Liver (tissue), 3 donors: Measurements from ENCODE around the gene PARD6G.

Source experiments
- EGR1 ChIP-seq, 2 donors: IDR thresholded peaks; 2 replicates each; pipeline ENCODE4 v1.6.1; 2016 to 2018; ENCODE audit warnings: antibody characterized with exemption in 2 of 2, low read depth in 2 of 2
- FOXA1 ChIP-seq: IDR thresholded peaks from 2 replicates; pipeline ENCODE4 v1.6.1; 2016; ENCODE audit warnings: antibody characterized with exemption
- GABPA ChIP-seq, 2 donors: IDR thresholded peaks in 1 of 2; conservative IDR thresholded peaks in 1 of 2; 2 replicates each; pipeline ENCODE4 v1.6.1; 2016; ENCODE audit warnings: antibody characterized with exemption in 2 of 2, mild to moderate bottlenecking in 1 of 2, moderate library complexity in 1 of 2
- JUND ChIP-seq, 2 donors: IDR thresholded peaks; 2 replicates each; pipeline ENCODE4 v1.6.1; 2016; ENCODE audit warnings: antibody characterized with exemption in 2 of 2
- RAD21 ChIP-seq, 2 donors: IDR thresholded peaks; 2 replicates each; pipeline ENCODE4 v1.6.1; 2016; ENCODE audit warnings: antibody characterized with exemption in 2 of 2, mild to moderate bottlenecking in 2 of 2
- REST ChIP-seq: IDR thresholded peaks from 2 replicates; pipeline ENCODE4 v1.6.1; 2016; ENCODE audit warnings: antibody characterized with exemption, mild to moderate bottlenecking
- SP1 ChIP-seq: IDR thresholded peaks from 2 replicates; pipeline ENCODE4 v1.6.1; 2018; ENCODE audit warnings: antibody characterized with exemption, mild to moderate bottlenecking
- TAF1 ChIP-seq: conservative IDR thresholded peaks from 2 replicates; pipeline ENCODE4 v1.6.1; 2016; ENCODE audit warnings: antibody characterized with exemption, mild to moderate bottlenecking
- YY1 ChIP-seq: IDR thresholded peaks from 2 replicates; pipeline ENCODE4 v1.6.1; 2016; ENCODE audit warnings: antibody characterized with exemption, mild to moderate bottlenecking
- TF ChIP-seq, protein P1 (sequence below): fragments of 150-350 bp; IDR thresholded peaks from 2 replicates; pipeline ENCODE4 v1.5.1; 2017; ENCODE audit warnings: improper control_type of control experiment, low read depth, low read length; ENCODE audit not compliant: missing input control
- TF ChIP-seq, protein P2 (sequence below): IDR thresholded peaks from 2 replicates; pipeline ENCODE4 v1.6.1; 2016; ENCODE audit warnings: antibody characterized with exemption
- donor health status: healthy.
- donor health status: healthy.

- TF ChIP-seq, protein P1, sequence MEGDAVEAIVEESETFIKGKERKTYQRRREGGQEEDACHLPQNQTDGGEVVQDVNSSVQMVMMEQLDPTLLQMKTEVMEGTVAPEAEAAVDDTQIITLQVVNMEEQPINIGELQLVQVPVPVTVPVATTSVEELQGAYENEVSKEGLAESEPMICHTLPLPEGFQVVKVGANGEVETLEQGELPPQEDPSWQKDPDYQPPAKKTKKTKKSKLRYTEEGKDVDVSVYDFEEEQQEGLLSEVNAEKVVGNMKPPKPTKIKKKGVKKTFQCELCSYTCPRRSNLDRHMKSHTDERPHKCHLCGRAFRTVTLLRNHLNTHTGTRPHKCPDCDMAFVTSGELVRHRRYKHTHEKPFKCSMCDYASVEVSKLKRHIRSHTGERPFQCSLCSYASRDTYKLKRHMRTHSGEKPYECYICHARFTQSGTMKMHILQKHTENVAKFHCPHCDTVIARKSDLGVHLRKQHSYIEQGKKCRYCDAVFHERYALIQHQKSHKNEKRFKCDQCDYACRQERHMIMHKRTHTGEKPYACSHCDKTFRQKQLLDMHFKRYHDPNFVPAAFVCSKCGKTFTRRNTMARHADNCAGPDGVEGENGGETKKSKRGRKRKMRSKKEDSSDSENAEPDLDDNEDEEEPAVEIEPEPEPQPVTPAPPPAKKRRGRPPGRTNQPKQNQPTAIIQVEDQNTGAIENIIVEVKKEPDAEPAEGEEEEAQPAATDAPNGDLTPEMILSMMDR = no peak
- no peak for TF ChIP-seq EGR1 (IDR thresholded peaks at IDR 0.05; ENCODE audit: low read depth in 2 of 2)
- TF ChIP-seq JUND (IDR thresholded peaks at IDR 0.05) = no peak
- TF ChIP-seq RAD21 (IDR thresholded peaks at IDR 0.05) = no peak
- TF ChIP-seq, protein P2, sequence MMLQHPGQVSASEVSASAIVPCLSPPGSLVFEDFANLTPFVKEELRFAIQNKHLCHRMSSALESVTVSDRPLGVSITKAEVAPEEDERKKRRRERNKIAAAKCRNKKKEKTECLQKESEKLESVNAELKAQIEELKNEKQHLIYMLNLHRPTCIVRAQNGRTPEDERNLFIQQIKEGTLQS = no peak
- TF ChIP-seq TAF1 = no peak
- no peak for TF ChIP-seq YY1
- no peak for TF ChIP-seq SP1
- TF ChIP-seq GABPA (IDR thresholded peaks at IDR 0.05 in 1 of 2, conservative IDR thresholded peaks at IDR 0.05 in 1 of 2) = no peak
- TF ChIP-seq FOXA1 = no peak
- TF ChIP-seq REST = no peak
Observed at GRCh38 chr18:80115035-80115434, 132.3 kb downstream of the PARD6G start.
